ENCODE data around the gene CASZ1. TPM values are rescaled to one million over a fixed set of nuclear protein-coding genes. Genes with fewer than 3 reads are reported as not detected.

CASZ1 gene
- total RNA-seq, 1 donor from 2014 or later, result 57.8 TPM

DNA sequence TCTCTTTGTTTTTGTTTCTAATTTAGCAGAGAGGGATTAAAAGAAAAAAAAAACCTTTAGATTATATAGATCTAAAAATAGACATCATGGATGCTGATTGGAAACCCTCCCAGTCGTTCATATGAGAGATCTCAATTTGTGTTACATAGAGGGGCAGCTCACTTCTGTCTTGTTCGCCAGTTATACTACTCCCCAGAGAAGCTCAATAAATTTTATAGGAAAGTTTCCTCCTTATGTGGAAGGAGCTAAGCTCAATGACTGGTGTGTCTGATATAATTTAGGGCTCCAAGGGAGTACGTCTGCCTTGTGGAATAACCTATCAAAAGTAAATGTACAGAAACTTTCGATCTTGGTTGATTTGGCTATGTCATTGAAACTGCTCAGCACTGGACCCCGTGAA is 204.1 kb downstream of the CASZ1 start:
- intact Hi-C loops (cut with micrococcal nuclease), result no loop called here
- DNase-seq (no peak), ATAC-seq (no peak)

- DNase-seq, result no peak
- ATAC-seq, result no peak
- intact Hi-C loops (cut with micrococcal nuclease), result no loop called here
Observed at GRCh38 chr1:10591010-10591409, 205.4 kb downstream of the CASZ1 start.

GRCh38 chr1:10589074-10589473 is 207.4 kb downstream of the CASZ1 start:
- DNase-seq, result no peak
- intact Hi-C loops (cut with micrococcal nuclease), result no loop called here
- ATAC-seq, result no peak

- intact Hi-C loops (cut with micrococcal nuclease), result no loop called here
- no peak for ATAC-seq
Observed at GRCh38 chr1:10588640-10589039, 207.8 kb downstream of the CASZ1 start.

More at GRCh38 chr1:10588640-10589039, 207.8 kb downstream of the CASZ1 start:
- no peak for DNase-seq

Other genes starting within 250 kb of the CASZ1 start
- 117 TPM for gene TARDBP, start 216.0 kb upstream of the CASZ1 start, total RNA-seq